ENCODE results near the gene SLU7. TPM values are rescaled to one million over a fixed set of nuclear protein-coding genes. Genes with fewer than 3 reads are reported as not detected.

The SLU7 gene
- total RNA-seq, 2 experiments from 2014 or later: 65.5 to 72.7 TPM

DNA sequence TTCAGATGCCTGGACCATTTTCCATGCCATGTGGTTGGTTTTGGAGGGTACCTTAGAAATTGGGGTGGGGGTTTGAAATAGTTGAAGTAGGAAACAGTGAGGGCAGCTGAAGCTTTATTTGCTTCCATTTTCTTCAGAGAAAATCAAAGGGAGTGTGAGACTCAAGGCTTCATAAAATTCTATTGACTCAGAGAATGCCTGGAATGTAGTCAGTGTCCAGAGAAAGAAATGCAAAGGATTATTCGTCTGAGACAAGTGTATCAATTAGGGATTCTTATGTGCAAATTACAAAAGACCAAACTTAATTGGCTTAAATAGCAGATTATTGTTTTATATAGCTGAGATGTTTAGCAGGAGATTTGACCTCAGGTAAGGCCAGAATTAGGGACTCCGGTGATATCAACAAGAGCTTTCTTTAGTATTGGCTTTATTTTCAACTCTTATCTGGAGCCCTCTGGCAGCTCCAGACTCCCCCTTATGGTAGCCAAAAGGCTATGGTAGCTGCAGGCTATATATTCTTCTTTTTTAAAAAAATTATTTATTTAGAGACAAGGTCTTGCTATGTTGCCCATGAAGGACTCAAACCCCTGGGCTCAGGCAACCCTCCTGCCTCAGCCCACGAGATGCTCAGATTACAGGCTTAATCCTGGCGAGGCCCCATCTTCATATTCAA, 41.6 kb upstream of the SLU7 start:
- H3K27ac Mint-ChIP-seq: no peak overlapping the region
- H3K4me1 Mint-ChIP-seq: peaks cover 32% of the 10 kb centered on the region
- ChIA-PET POLR2A (interaction anchor here (1.1 to 1.6 kb wide), 3 partner anchors 8 to 22 kb away, joined by 3 to 5 read pairs (median 4); no protein-coding TSS in a partner anchor), CTCF (interaction anchor here (5.7 kb wide), 1 partner anchor 21 kb away, joined by 85 read pairs; no protein-coding TSS in a partner anchor)
- H3K27me3 Mint-ChIP-seq: no peaks in the 10 kb centered on the region
- H3K9me3 Mint-ChIP-seq: no peaks in the 10 kb centered on the region
- DNase-seq: no peak
- no peaks in the 10 kb centered on the region for H3K36me3 Mint-ChIP-seq (ENCODE audit: low read depth)
- no peak overlapping the region for H3K4me3 Mint-ChIP-seq

DNA sequence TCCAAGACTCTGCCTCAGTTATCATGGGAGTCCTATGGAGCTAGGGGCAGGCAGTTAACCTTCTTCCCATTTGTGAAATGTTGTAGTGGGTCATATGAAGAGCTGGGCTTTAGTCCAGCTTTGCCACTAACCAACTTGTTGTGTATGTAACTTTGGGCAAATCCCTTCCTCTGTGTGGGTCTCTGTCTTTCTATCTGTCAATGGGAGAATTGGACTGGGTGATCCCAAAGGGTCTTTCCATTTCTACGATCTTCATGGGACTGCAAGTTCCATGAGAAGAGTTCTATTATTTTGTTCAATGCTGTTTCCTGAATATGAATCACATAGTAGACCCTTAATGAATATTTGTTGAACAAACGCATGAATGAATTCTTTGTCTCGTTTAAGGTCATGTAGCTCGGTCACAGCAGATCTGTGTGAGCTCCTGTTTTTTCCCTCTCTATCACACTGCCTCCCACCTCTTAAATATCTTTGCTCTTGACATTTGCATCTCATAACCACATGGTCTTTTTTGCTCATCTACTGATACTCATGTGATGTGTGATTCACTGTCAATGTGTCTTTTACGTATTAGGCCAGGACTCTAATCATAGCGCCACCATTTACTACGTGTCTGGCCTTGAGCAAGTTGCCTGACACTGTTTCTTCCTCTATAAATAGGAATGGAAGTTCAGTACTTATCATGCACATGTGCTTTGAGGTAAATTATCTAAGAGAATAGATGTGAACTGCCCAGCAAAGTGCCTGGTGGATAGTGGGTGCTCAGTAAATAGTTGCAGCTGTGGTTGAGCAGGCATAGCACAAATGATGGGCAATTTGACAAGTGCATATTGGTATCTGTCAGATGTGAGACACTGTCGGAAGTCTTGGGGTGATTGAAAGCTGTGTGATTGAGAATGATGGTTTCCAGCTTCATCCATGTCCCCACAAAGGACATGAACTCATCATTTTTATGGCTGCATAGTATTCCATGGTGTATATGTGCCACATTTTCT, 40.2 kb upstream of the SLU7 start:
- H3K27ac Mint-ChIP-seq: no peak overlapping the region

DNA sequence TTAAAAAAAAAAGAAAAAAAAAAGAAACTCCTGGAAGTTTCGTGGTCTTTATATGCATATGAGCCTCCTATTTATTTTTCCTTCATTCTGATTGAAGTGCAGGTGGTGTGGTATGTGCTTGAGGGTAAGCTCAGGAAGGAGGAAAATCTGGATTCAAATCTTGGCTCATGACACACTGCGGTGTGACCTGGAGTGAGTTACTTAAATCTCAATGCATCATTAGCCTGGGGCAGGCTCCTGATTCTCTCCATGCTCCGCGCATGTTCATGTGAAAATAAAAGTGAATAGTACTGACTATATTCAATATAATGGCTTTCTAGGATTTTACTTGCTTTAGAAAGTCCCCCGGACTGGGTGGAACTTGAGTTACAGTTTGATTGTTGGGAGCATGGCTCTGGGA, 38.4 kb upstream of the SLU7 start:
- Mint-ChIP-seq H3K36me3 (ENCODE audit: low read depth) (no peaks in the 10 kb centered on the region), H3K4me3 (no peak overlapping the region), H3K9me3 (peaks cover 2% of the 10 kb centered on the region), H3K27me3 (no peaks in the 10 kb centered on the region), H3K27ac (no peak overlapping the region), H3K4me1 (peaks cover 15% of the 10 kb centered on the region)
- no peak for DNase-seq
- POLR2A ChIA-PET: no interaction called here
- CTCF ChIA-PET: interaction anchor here (5.7 kb wide), 1 partner anchor 18 kb away, joined by 85 read pairs; no protein-coding TSS in a partner anchor

More for the DNA sequence above, 40.2 kb upstream of the SLU7 start:
- DNase-seq: no peak
- no peak overlapping the region for H3K4me3 Mint-ChIP-seq
- no peaks in the 10 kb centered on the region for H3K27me3 Mint-ChIP-seq
- H3K4me1 Mint-ChIP-seq: peaks cover 22% of the 10 kb centered on the region
- no peaks in the 10 kb centered on the region for H3K36me3 Mint-ChIP-seq (ENCODE audit: low read depth)
- no peaks in the 10 kb centered on the region for H3K9me3 Mint-ChIP-seq
- ChIA-PET POLR2A (interaction anchor here (0.5 to 1.4 kb wide), 4 partner anchors 12 to 41 kb away, joined by 3 to 5 read pairs (median 3); no protein-coding TSS in a partner anchor), CTCF (interaction anchor here (5.7 kb wide), 1 partner anchor 19 kb away, joined by 85 read pairs; no protein-coding TSS in a partner anchor)

DNA sequence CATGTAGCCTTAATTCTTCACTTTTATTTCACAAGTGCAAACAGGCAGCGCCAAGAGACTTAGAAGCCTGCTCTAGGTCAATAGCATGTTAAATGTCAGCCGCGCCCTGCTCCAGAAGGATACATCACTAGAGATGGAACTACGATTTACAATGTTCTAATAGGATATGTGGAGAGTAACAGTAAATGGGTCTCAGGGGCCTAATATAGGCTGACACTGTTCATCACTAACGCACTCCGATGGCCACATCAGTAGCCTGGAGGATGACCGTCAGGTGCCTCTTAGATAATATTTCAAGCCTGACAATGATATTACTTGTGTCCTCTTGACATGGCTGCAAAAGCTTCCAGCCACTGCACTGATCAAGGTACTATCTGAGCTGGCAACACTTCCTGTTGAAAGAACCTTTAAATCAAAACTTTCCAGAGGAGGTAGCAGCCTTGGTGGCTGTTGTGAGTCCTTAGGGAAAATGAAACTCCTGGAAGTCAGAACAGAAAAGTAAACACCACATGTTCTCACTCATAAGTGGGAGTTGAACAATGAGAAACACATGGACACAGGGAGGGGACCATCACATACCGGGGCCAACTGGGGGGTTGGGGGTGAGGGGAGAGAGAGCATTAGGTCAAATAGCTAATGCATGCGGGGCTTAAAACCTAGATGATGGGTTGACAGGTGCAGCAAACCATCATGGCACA, 37.7 kb upstream of the SLU7 start:
- Mint-ChIP-seq H3K36me3 (ENCODE audit: low read depth) (no peaks in the 10 kb centered on the region), H3K27me3 (no peaks in the 10 kb centered on the region), H3K27ac (no peak overlapping the region), H3K4me3 (no peak overlapping the region), H3K4me1 (peaks cover 16% of the 10 kb centered on the region), H3K9me3 (peaks cover 2% of the 10 kb centered on the region)
- POLR2A ChIA-PET: no interaction called here
- DNase-seq: no peak
- CTCF ChIA-PET: interaction anchor here (5.7 kb wide), 1 partner anchor 17 kb away, joined by 85 read pairs; no protein-coding TSS in a partner anchor

DNA sequence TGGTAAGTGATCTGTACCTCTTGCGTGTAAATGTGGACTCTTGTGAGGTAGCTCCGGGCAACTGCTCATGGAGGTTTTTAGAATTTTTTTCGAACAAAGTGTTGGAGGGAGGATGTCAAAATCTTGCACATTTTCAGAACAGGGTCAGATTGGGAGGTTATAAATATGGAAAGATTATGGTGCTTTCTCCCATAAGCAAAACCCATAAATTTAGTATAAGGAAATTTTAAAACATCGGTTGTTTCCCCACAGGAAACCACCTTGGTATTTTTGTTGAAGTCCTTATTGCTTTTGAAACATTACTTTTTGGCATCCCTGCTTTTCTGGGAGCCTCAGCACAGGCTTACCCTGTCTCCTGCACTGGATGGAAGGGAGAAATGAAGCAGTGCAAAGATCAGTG, 36.7 kb upstream of the SLU7 start:
- H3K27ac Mint-ChIP-seq: no peak overlapping the region
- no peak overlapping the region for H3K4me3 Mint-ChIP-seq
- H3K4me1 Mint-ChIP-seq: peaks cover 21% of the 10 kb centered on the region
- no peak for DNase-seq
- H3K27me3 Mint-ChIP-seq: no peaks in the 10 kb centered on the region
- ChIA-PET CTCF (no interaction called here), POLR2A (interaction anchor here (1.0 kb wide), 1 partner anchor 15 kb away, joined by 4 read pairs; no protein-coding TSS in a partner anchor)
- no peaks in the 10 kb centered on the region for H3K36me3 Mint-ChIP-seq (ENCODE audit: low read depth)
- H3K9me3 Mint-ChIP-seq: peaks cover 2% of the 10 kb centered on the region

DNA sequence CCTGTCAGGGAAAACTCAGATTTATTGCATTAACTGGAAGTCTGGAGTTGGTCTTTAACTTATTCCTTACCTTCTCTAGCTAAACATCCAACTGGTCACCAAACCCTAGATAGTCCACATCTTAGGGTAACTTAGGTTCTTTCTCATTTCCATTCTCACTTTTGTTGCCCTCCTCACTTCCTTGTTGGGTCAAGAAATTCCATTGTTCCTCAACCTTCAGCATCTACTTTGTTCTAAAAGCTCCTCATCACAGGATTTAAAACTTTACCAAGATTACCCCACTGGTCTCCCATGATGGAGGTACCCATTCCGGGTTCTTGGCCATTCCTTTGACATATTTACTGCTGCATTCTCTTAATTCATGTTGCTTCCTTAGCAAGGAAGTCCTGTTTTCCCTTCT, 34.9 kb upstream of the SLU7 start:
- CTCF ChIA-PET: interaction anchor here (2.9 kb wide), 1 partner anchor 15 kb away, joined by 19 read pairs; no protein-coding TSS in a partner anchor
- DNase-seq: no peak
- Mint-ChIP-seq H3K4me1 (peaks cover 33% of the 10 kb centered on the region), H3K27me3 (peaks cover 1% of the 10 kb centered on the region), H3K9me3 (peaks cover 10% of the 10 kb centered on the region), H3K27ac (no peak overlapping the region), H3K4me3 (no peak overlapping the region), H3K36me3 (ENCODE audit: low read depth) (peaks cover 14% of the 10 kb centered on the region)
- POLR2A ChIA-PET: interaction anchor here (0.8 to 1.2 kb wide), 2 partner anchors 10 to 14 kb away, joined by 4 read pairs; no protein-coding TSS in a partner anchor

DNA sequence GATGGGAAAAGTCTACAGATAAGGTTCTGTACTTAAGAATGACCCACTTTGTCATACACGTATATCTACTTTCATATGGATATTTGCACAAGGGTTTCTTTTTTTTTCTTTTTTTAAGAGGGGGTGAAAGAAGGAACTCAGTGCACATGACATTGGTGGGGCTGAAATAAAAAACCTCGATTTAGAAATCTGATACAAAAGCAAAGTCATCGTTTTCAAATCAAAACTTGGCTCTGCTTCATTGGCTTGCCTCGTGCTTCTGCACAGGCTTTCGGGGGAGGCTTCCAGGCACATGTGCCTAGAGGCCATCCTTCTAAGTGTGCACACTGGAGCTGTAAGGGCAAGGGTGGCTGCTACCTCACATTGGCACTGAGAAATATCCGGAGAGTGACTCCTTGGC, 33.9 kb upstream of the SLU7 start:
- Mint-ChIP-seq H3K27ac (no peak overlapping the region), H3K4me3 (no peak overlapping the region), H3K27me3 (peaks cover 1% of the 10 kb centered on the region), H3K4me1 (peaks cover 34% of the 10 kb centered on the region), H3K9me3 (peaks cover 10% of the 10 kb centered on the region), H3K36me3 (ENCODE audit: low read depth) (peaks cover 17% of the 10 kb centered on the region)
- ChIA-PET CTCF (interaction anchor here (2.9 kb wide), 1 partner anchor 14 kb away, joined by 19 read pairs; no protein-coding TSS in a partner anchor), POLR2A (interaction anchor here (0.7 to 1.5 kb wide), 4 partner anchors 8 to 33 kb away, joined by 3 to 4 read pairs (median 3); no protein-coding TSS in a partner anchor)
- DNase-seq: no peak

DNA sequence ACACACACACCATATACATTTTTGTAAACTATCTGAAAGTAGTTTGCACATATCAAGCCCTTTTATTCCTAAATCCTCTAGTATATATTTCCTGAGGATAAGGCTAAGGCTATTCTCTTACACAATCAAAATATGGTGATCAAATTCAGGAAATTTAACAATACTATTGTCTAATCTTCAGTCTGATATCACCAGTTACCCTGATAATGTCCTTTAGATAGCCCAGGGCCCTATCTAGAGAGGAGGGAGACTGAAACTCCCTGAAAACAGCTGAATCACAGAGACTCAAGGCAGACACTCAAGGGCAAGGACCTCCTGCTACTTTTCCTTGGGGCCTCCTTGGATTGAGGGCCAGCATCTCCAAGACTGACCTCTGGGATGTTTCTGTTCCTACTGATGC, 33.2 kb upstream of the SLU7 start:
- H3K36me3 Mint-ChIP-seq (ENCODE audit: low read depth): peaks cover 20% of the 10 kb centered on the region
- no peak overlapping the region for H3K4me3 Mint-ChIP-seq
- H3K27me3 Mint-ChIP-seq: peaks cover 1% of the 10 kb centered on the region
- ChIA-PET CTCF (interaction anchor here (2.9 kb wide), 1 partner anchor 13 kb away, joined by 19 read pairs; no protein-coding TSS in a partner anchor), POLR2A (interaction anchor here (0.7 to 1.5 kb wide), 3 partner anchors 9 to 34 kb away, joined by 3 read pairs; no protein-coding TSS in a partner anchor)
- DNase-seq: no peak
- H3K4me1 Mint-ChIP-seq: peaks cover 34% of the 10 kb centered on the region
- peaks cover 12% of the 10 kb centered on the region for H3K9me3 Mint-ChIP-seq
- H3K27ac Mint-ChIP-seq: no peak overlapping the region

DNA sequence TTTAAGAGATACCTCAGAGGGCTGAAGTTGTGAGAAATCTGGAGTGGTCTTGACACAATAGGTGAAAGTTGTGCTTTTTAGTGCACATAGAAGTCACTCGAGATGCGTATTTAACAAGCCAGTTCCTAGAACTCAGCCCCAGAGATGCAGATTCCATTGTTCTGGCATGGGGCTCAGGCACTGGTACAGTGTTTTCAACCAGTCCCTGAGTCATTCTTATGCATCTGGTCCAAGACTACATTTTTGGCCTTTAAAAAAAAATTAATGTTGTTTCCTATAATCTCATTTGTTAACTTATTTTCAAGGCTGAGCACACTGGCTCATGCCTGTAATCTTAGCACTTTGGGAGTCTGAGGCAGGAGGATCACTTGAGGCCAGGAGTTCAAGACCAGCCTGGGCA, 32.4 kb upstream of the SLU7 start:
- no peak overlapping the region for H3K4me3 Mint-ChIP-seq
- POLR2A ChIA-PET: interaction anchor here (1.5 kb wide), 1 partner anchor 9 kb away, joined by 3 read pairs; no protein-coding TSS in a partner anchor
- CTCF ChIA-PET: no interaction called here
- H3K9me3 Mint-ChIP-seq: peaks cover 12% of the 10 kb centered on the region
- DNase-seq: no peak
- H3K36me3 Mint-ChIP-seq (ENCODE audit: low read depth): peaks cover 20% of the 10 kb centered on the region
- H3K4me1 Mint-ChIP-seq: peaks cover 30% of the 10 kb centered on the region
- H3K27me3 Mint-ChIP-seq: peaks cover 1% of the 10 kb centered on the region
- no peak overlapping the region for H3K27ac Mint-ChIP-seq

DNA sequence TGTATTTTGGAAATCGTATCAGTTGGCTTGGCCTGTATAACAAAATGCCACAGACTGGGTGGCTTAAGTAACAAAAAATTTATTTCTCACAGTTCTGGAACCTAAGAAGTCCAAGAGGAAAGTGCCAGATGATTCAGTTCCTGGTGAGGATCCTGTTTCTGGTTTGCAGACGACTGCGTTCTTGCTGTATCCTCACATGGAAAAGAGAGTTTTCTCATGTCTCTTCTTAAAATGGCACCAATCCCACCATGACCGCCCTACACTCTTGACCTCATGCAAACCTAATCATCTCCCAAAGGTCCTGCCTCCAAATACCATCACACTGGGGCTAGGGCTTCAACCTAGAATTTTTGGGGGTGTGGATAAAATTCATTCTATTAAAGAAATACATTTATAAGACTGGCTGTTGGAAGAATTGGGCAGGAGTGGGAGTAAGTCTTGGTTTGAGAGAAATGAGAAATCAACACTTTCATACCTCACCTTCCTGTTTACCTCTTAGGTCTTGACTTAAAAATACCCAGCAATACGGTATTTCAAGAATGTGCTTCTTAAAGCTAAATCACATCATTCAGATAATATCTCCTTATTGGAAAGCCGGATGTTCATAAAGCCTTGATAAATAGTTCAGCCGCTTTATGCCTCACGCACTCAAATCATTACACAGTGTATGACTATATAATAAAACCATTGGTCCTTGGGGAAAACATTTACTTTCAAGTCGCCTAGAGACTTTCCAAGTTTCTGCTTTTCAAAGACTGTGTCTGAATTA, 31.5 kb upstream of the SLU7 start:
- Mint-ChIP-seq H3K4me3 (no peak overlapping the region), H3K9me3 (peaks cover 12% of the 10 kb centered on the region), H3K27ac (peak overlapping the region; percentile 24), H3K36me3 (ENCODE audit: low read depth) (peaks cover 20% of the 10 kb centered on the region), H3K4me1 (peaks cover 27% of the 10 kb centered on the region), H3K27me3 (peaks cover 1% of the 10 kb centered on the region)
- ChIA-PET POLR2A (no interaction called here), CTCF (interaction anchor here (1.0 kb wide), 1 partner anchor 10 kb away, joined by 3 read pairs; no protein-coding TSS in a partner anchor)
- DNase-seq: no peak

DNA sequence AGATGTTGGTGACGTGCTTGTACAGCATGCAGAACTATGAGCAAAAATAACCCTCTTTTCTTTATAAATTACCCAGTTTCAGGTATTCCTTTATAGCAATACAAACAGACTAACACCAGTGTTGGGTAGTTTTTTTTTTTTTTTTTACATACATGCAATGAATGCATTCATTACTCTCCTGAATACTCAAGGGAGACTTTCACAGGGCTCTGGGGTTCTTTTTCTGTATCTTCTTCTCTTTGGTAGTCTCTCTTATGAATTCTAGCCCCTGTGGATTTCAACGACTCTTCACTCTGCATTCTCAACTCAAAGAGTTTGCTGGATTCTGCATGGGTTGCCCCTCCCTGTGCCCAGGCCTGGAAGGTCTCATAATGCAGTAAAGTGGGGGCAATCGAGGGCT, 30.6 kb upstream of the SLU7 start:
- ChIA-PET POLR2A (interaction anchor here (1.5 kb wide), 1 partner anchor 18 kb away, joined by 5 read pairs; no protein-coding TSS in a partner anchor), CTCF (interaction anchor here (2.5 kb wide), 1 partner anchor 11 kb away, joined by 15 read pairs; no protein-coding TSS in a partner anchor)
- Mint-ChIP-seq H3K9me3 (peaks cover 12% of the 10 kb centered on the region), H3K27ac (no peak overlapping the region), H3K4me3 (no peak overlapping the region), H3K27me3 (peaks cover 1% of the 10 kb centered on the region), H3K4me1 (peaks cover 29% of the 10 kb centered on the region), H3K36me3 (ENCODE audit: low read depth) (peaks cover 20% of the 10 kb centered on the region)
- no peak for DNase-seq

All from activated CD4-positive, alpha-beta memory T cell treated with anti-CD3 and anti-CD28 coated beads, Interleukin-2, amount 10 ng/mL, durations not matched to agents 7 days and 5 days (primary cell).